IMR-90 (cell line): ENCODE results near the gene C22orf39. TPM values are rescaled to one million over a fixed set of nuclear protein-coding genes. Genes with fewer than 3 reads are reported as not detected.

Experiments used
- ATAC-seq: fragments of 200-7000 bp; cut with Tn5 transposase; 2 replicates; pipeline ENCODE4 v1.9.1; 2020; ENCODE audit warnings: low read depth, mild to moderate bottlenecking, moderate library complexity
- BruUV-seq: library from RNA; stranded (reverse); fragments of 400-500 nt; replicated peaks from 2 replicates; lab custom pipeline; 2021; lab: Mats Ljungman, UMichigan
- CTCF ChIA-PET: fragments of 300-600 bp; formaldehyde crosslinking; extraction: SDS; loops from one replicate; lab custom pipeline; 2021; ENCODE audit warnings: antibody characterized with exemption; lab: Yijun Ruan, JAX
- POLR2A ChIA-PET: fragments of 300-600 bp; sonication (Branson Sonifier 250); formaldehyde crosslinking; loops from one replicate; lab custom pipeline; 2022; ENCODE audit warnings: antibody characterized with exemption; ENCODE audit not compliant: unreplicated experiment; lab: Charles Lee
- DNase-seq: peaks from one replicate; pipeline ENCODE4 v3.0.0; 2013
- H2AFZ ChIP-seq: replicated peaks from 2 replicates; pipeline ENCODE3; 2013; ENCODE audit warnings: low read length, mild to moderate bottlenecking; ENCODE audit not compliant: poor library complexity
- H2AK5ac ChIP-seq: 2 replicates; pipeline ENCODE4 v1.6.1; 2013; ENCODE audit warnings: low read depth, low read length, inconsistent platforms
- H2AK9ac ChIP-seq: replicated peaks from 2 replicates; pipeline ENCODE3; 2013; ENCODE audit warnings: mild to moderate bottlenecking, low read depth, low read length, moderate library complexity; ENCODE audit not compliant: poor library complexity
- H2BK120ac ChIP-seq: 2 replicates; pipeline ENCODE4 v1.6.1; 2013; ENCODE audit warnings: low read depth, low read length, inconsistent platforms
- H2BK15ac ChIP-seq: 3 replicates; pipeline ENCODE4 v1.6.1; 2013; ENCODE audit warnings: low read depth, low read length, inconsistent platforms
- H2BK20ac ChIP-seq: 2 replicates; pipeline ENCODE4 v1.6.1; 2013; ENCODE audit warnings: low read depth, mild to moderate bottlenecking, inconsistent platforms, low read length, moderate library complexity
- H2BK5ac ChIP-seq: 2 replicates; pipeline ENCODE4 v1.6.1; 2013; ENCODE audit warnings: mild to moderate bottlenecking, low read depth, low read length, inconsistent platforms; ENCODE audit not compliant: poor library complexity, severe bottlenecking
- H3K14ac ChIP-seq: replicated peaks from 2 replicates; pipeline ENCODE4 v1.6.1; 2013; ENCODE audit warnings: low read depth, low read length, inconsistent platforms
- H3K18ac ChIP-seq: 2 replicates; pipeline ENCODE4 v1.6.1; 2013; ENCODE audit warnings: low read depth, low read length, control low read depth
- H3K23ac ChIP-seq: 2 replicates; pipeline ENCODE4 v1.6.1; 2013; ENCODE audit warnings: low read depth, low read length, inconsistent platforms
- H3K27ac ChIP-seq: 2 replicates; pipeline ENCODE4 v1.5.1; 2013; ENCODE audit warnings: mild to moderate bottlenecking, control low read depth, low read length; ENCODE audit not compliant: insufficient read depth
- H3K27me3 ChIP-seq: 2 replicates; pipeline ENCODE4 v1.6.1; 2013; ENCODE audit warnings: low read length; ENCODE audit not compliant: control insufficient read depth, insufficient read depth
- H3K36me3 ChIP-seq: 2 replicates; pipeline ENCODE4 v1.6.1; 2013; ENCODE audit warnings: low read length, mixed read lengths; ENCODE audit not compliant: control insufficient read depth, insufficient read depth
- H3K4ac ChIP-seq: 2 replicates; pipeline ENCODE4 v1.6.1; 2013; ENCODE audit warnings: low read depth, low read length, inconsistent platforms
- H3K4me1 ChIP-seq: 2 replicates; pipeline ENCODE4 v1.6.1; 2013; ENCODE audit warnings: low read length, mixed read lengths; ENCODE audit not compliant: control insufficient read depth, insufficient read depth
- H3K4me2 ChIP-seq: 2 replicates; pipeline ENCODE4 v1.6.1; 2013; ENCODE audit warnings: low read depth, mild to moderate bottlenecking, control low read depth, low read length, moderate library complexity
- H3K4me3 ChIP-seq: 2 replicates; pipeline ENCODE4 v1.5.1; 2013; ENCODE audit warnings: low read depth, mild to moderate bottlenecking, control low read depth, low read length, moderate library complexity; ENCODE audit not compliant: insufficient read depth
- H3K56ac ChIP-seq: 2 replicates; pipeline ENCODE4 v1.6.1; 2013; ENCODE audit warnings: low read length, inconsistent platforms; ENCODE audit not compliant: insufficient read depth; ENCODE audit errors: extremely low read depth
- H3K79me1 ChIP-seq, 2 experiments: 2 replicates each; pipeline ENCODE4 v1.6.1; 2013; ENCODE audit warnings: low read length in 2 of 2, inconsistent platforms in 1 of 2, low read depth in 1 of 2
- H3K9ac ChIP-seq: 2 replicates; pipeline ENCODE4 v1.6.1; 2013; ENCODE audit warnings: low read depth, low read length, control low read depth
- H3K9me1 ChIP-seq: 2 replicates; pipeline ENCODE4 v1.6.1; 2013; ENCODE audit warnings: low read length, inconsistent platforms; ENCODE audit not compliant: insufficient read depth
- H3K9me3 ChIP-seq: 2 replicates; pipeline ENCODE4 v1.6.1; 2013; ENCODE audit warnings: low read length; ENCODE audit not compliant: control insufficient read depth, insufficient read depth
- H4K20me1 ChIP-seq: 2 replicates; pipeline ENCODE4 v1.6.1; 2013; ENCODE audit warnings: low read length, inconsistent platforms; ENCODE audit not compliant: insufficient read depth
- H4K5ac ChIP-seq: 2 replicates; pipeline ENCODE4 v1.6.1; 2013; ENCODE audit warnings: mild to moderate bottlenecking, low read depth, low read length, control low read depth
- H4K8ac ChIP-seq, 2 experiments: 2 replicates each; pipeline ENCODE4 v1.6.1; 2013; ENCODE audit warnings: low read depth in 2 of 2, low read length in 2 of 2, control low read depth in 1 of 2, inconsistent platforms in 1 of 2
- H4K91ac ChIP-seq: 2 replicates; pipeline ENCODE4 v1.6.1; 2013; ENCODE audit warnings: low read depth, low read length, inconsistent platforms; ENCODE audit not compliant: insufficient read depth
- BHLHE40 ChIP-seq: fragments of 150-350 bp; IDR thresholded peaks from 2 replicates; pipeline ENCODE4 v1.6.1; 2016; ENCODE audit warnings: mild to moderate bottlenecking, low read depth, low read length
- CHD1 ChIP-seq: IDR thresholded peaks from 2 replicates; pipeline ENCODE4 v1.6.1; 2012; ENCODE audit warnings: low read depth, low read length, improper control_type of control experiment
- FOS ChIP-seq: fragments of 150-350 bp; IDR thresholded peaks from 2 replicates; pipeline ENCODE4 v1.6.1; 2016; ENCODE audit warnings: low read depth, low read length
- MAZ ChIP-seq: IDR thresholded peaks from 2 replicates; pipeline ENCODE4 v1.6.1; 2012; ENCODE audit warnings: low read depth, mild to moderate bottlenecking, low read length, improper control_type of control experiment, moderate library complexity, borderline replicate concordance
- MXI1 ChIP-seq: IDR thresholded peaks from 2 replicates; pipeline ENCODE4 v1.6.1; 2012; ENCODE audit warnings: low read depth, mild to moderate bottlenecking, low read length, moderate library complexity, borderline replicate concordance
- POLR2A ChIP-seq: IDR thresholded peaks from 2 replicates; pipeline ENCODE4 v1.6.1; 2012; ENCODE audit warnings: mild to moderate bottlenecking, low read depth, low read length
- RAD21 ChIP-seq: IDR thresholded peaks from 2 replicates; pipeline ENCODE4 v1.6.1; 2012; ENCODE audit warnings: low read length, improper control_type of control experiment
- RCOR1 ChIP-seq: IDR thresholded peaks from 2 replicates; pipeline ENCODE4 v1.6.1; 2012; ENCODE audit warnings: mild to moderate bottlenecking, low read length, improper control_type of control experiment; ENCODE audit not compliant: insufficient replicate concordance
- RFX5 ChIP-seq: IDR thresholded peaks from 2 replicates; pipeline ENCODE4 v1.8.0; 2012; ENCODE audit warnings: low read depth, mild to moderate bottlenecking, low read length, moderate library complexity
- SMC3 ChIP-seq: fragments of 150-350 bp; IDR thresholded peaks from 2 replicates; pipeline ENCODE4 v1.6.1; 2016; ENCODE audit warnings: low read depth, mild to moderate bottlenecking, antibody characterized with exemption, low read length, moderate library complexity
- USF2 ChIP-seq: fragments of 150-350 bp; IDR thresholded peaks from 2 replicates; pipeline ENCODE4 v1.6.1; 2017; ENCODE audit warnings: mild to moderate bottlenecking, antibody characterized with exemption, low read length, low read depth
- WGBS, 2 experiments: methylation state at CpG; one replicate each; pipeline versions ENCODE4 v1.1.5 to v1.1.7; 2013; ENCODE audit warnings: missing lambda C conversion rate in 2 of 2; ENCODE audit not compliant: insufficient read length in 1 of 2; ENCODE audit errors: extremely low coverage in 2 of 2; 5-methylcytosine and 5-hydroxymethylcytosine counted together
- dilution Hi-C: fragments of 300-500 bp; cut with HindIII; formaldehyde crosslinking; loops from one replicate; pipeline ENCODE4 v1.14.3; 2018; ENCODE audit warnings: low sequenced_read_pairs; ENCODE audit not compliant: unreplicated experiment
- in situ Hi-C: fragments of 300-500 bp; cut with MboI; formaldehyde crosslinking; loops from 3 replicates; pipeline ENCODE4 v1.14.3; 2019; ENCODE audit warnings: low sequenced_read_pairs, inconsistent platforms, mixed read lengths
- intact Hi-C: fragments of 100-400 bp; cut with micrococcal nuclease; formaldehyde crosslinking; loops from 2 replicates; pipeline ENCODE4 v1.10.0; 2022
- polyA plus RNA-seq, 3 experiments: library from polyadenylated mRNA; depleted of rRNA; stranded (reverse); fragments of >200 nt; gene quantifications; 2 replicates each; pipeline ENCODE4 v1.2.3, GENCODE V29; 2012; ENCODE audit warnings: low replicate concordance in 1 of 3
- total RNA-seq: library from RNA; depleted of rRNA; stranded (reverse); fragments of >200 nt; gene quantifications from 2 replicates; pipeline ENCODE4 v1.2.3, GENCODE V29; 2012
- TF ChIP-seq, protein P1 (sequence below): conservative IDR thresholded peaks from 2 replicates; pipeline ENCODE4 v1.5.1; 2012; ENCODE audit warnings: mild to moderate bottlenecking, low read depth, low read length, improper control_type of control experiment

The C22orf39 gene
- total and polyA plus RNA-seq, 2 of the 4 experiments (the other 2 are of a cell fraction) = 8.2 to 8.9 TPM

DNA sequence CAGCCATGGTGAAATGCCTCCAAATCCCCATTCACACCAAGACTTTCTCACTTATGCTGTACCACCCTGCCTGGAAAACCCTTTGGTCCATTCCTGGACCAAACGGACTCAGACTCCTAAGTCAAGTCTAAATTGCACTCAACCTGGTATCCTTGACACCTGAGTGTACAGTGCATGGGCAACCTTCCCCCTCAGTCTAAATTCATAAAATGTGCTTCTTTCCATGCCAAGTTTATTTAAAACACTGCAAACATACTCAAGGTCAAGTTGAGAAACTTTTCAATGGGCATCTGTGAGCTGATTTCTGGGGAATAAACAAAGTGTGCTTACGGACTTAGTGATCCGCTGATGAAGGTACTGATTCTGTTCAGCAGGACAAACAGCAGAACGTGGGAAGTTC, 42.4 kb downstream of the C22orf39 start:
- no peak overlapping the region for H4K5ac ChIP-seq
- no peaks in the 10 kb centered on the region for H3K27me3 ChIP-seq
- dilution Hi-C loops = no loop called here
- H2BK20ac ChIP-seq = no peak overlapping the region
- peaks cover 3% of the 10 kb centered on the region for H3K4me1 ChIP-seq
- no peak overlapping the region for H3K4me3 ChIP-seq
- H3K56ac ChIP-seq = no peak overlapping the region
- no peak overlapping the region for H4K8ac ChIP-seq
- peaks cover 27 to 58% of the 10 kb centered on the region in 2 experiments for H3K79me1 ChIP-seq
- no peak overlapping the region for H3K4me2 ChIP-seq
- 100% methylated on average over 1 of the region's 4 CpGs; no CpG with 5 or more reads in 1 of the 2 experiments for WGBS, 2 experiments
- peaks cover 6% of the 10 kb centered on the region; the same call in 1 of the 2 replicates for H4K20me1 ChIP-seq
- no peak overlapping the region for H2AK5ac ChIP-seq
- H2BK15ac ChIP-seq = no peak overlapping the region
- no peaks in the 10 kb centered on the region for H3K9me3 ChIP-seq
- H2AFZ ChIP-seq = no peak overlapping the region
- POLR2A ChIA-PET = no interaction called here
- ATAC-seq (no peak), DNase-seq (no peak)
- no peak overlapping the region for H2BK5ac ChIP-seq
- no peak overlapping the region for H3K27ac ChIP-seq
- peaks cover 13% of the 10 kb centered on the region for H3K9me1 ChIP-seq
- no peak overlapping the region for H3K23ac ChIP-seq
- H3K4ac ChIP-seq = no peak overlapping the region
- H3K9ac ChIP-seq = no peak overlapping the region
- in situ Hi-C loops = no loop called here
- no peak for TF ChIP-seq BHLHE40
- no peak for TF ChIP-seq FOS
- TF ChIP-seq USF2 = no peak
- no peak for TF ChIP-seq RCOR1
- TF ChIP-seq POLR2A = no peak
- no peak for TF ChIP-seq SMC3
- TF ChIP-seq MAZ = no peak
- no peak for TF ChIP-seq MXI1
- TF ChIP-seq RAD21 = no peak
- TF ChIP-seq, protein P1, sequence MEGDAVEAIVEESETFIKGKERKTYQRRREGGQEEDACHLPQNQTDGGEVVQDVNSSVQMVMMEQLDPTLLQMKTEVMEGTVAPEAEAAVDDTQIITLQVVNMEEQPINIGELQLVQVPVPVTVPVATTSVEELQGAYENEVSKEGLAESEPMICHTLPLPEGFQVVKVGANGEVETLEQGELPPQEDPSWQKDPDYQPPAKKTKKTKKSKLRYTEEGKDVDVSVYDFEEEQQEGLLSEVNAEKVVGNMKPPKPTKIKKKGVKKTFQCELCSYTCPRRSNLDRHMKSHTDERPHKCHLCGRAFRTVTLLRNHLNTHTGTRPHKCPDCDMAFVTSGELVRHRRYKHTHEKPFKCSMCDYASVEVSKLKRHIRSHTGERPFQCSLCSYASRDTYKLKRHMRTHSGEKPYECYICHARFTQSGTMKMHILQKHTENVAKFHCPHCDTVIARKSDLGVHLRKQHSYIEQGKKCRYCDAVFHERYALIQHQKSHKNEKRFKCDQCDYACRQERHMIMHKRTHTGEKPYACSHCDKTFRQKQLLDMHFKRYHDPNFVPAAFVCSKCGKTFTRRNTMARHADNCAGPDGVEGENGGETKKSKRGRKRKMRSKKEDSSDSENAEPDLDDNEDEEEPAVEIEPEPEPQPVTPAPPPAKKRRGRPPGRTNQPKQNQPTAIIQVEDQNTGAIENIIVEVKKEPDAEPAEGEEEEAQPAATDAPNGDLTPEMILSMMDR = no peak
- no peak for TF ChIP-seq CHD1
- TF ChIP-seq RFX5 = no peak
- CTCF ChIA-PET = no interaction called here
- intact Hi-C loops = no loop called here
- no peak overlapping the region for H2AK9ac ChIP-seq
- H4K91ac ChIP-seq = no peak overlapping the region
- H3K14ac ChIP-seq = no peak overlapping the region
- H2BK120ac ChIP-seq = no peak overlapping the region
- H3K36me3 ChIP-seq = peaks cover 47% of the 10 kb centered on the region
- no TSS peak for BruUV-seq
- H3K18ac ChIP-seq = no peak overlapping the region
